A673 (cell line): ENCODE results near the gene LGMN. TPM values are rescaled to one million over a fixed set of nuclear protein-coding genes. Genes with fewer than 3 reads are reported as not detected.

Source experiments
- BruUV-seq: library from RNA; stranded (reverse); fragments of 400-500 nt; replicated peaks from 2 replicates; lab custom pipeline; 2021; lab: Mats Ljungman, UMichigan
- CTCF ChIA-PET: fragments of 300-600 bp; sonication (Branson Sonifier 250); formaldehyde crosslinking; loops from one replicate; lab custom pipeline; 2022; ENCODE audit warnings: antibody characterized with exemption; lab: Charles Lee
- POLR2A ChIA-PET: fragments of 300-600 bp; sonication (Branson Sonifier 250); formaldehyde crosslinking; loops from one replicate; lab custom pipeline; 2022; ENCODE audit warnings: antibody characterized with exemption; ENCODE audit not compliant: low non-redundant PET; lab: Charles Lee
- DNase-seq: peaks from one replicate; pipeline ENCODE4 v3.0.0-alpha.2; 2015; ENCODE audit warnings: low spot score
- H3K27ac ChIP-seq: fragments of 200-600 bp; sonication (generic); 2 replicates; pipeline ENCODE4 v1.5.1; 2016; ENCODE audit warnings: mixed run types, low read depth, mild to moderate bottlenecking, mixed read lengths, antibody characterized with exemption, low read length; ENCODE audit not compliant: poor library complexity, severe bottlenecking
- H3K27me3 ChIP-seq: fragments of 200-600 bp; sonication (generic); replicated peaks from 2 replicates; pipeline ENCODE4 v1.6.1; 2017; ENCODE audit warnings: mixed run types, low read depth, mild to moderate bottlenecking, mixed read lengths, antibody characterized with exemption, low read length; ENCODE audit not compliant: insufficient read depth, poor library complexity
- H3K36me3 ChIP-seq: fragments of 200-600 bp; sonication (generic); 2 replicates; pipeline ENCODE4 v1.6.1; 2016; ENCODE audit warnings: mixed run types, mild to moderate bottlenecking, mixed read lengths, antibody characterized with exemption, low read length; ENCODE audit not compliant: insufficient read depth, poor library complexity, severe bottlenecking
- H3K4me1 ChIP-seq: fragments of 200-600 bp; sonication (generic); 2 replicates; pipeline ENCODE4 v1.6.1; 2017; ENCODE audit warnings: mixed run types, mild to moderate bottlenecking, mixed read lengths, antibody characterized with exemption, low read length; ENCODE audit not compliant: insufficient read depth, poor library complexity, severe bottlenecking
- H3K4me3 ChIP-seq: fragments of 200-600 bp; sonication (generic); 2 replicates; pipeline ENCODE4 v1.5.1; 2016; ENCODE audit warnings: low read depth, mixed run types, mild to moderate bottlenecking, mixed read lengths, low read length; ENCODE audit not compliant: poor library complexity, severe bottlenecking
- H3K9me3 ChIP-seq: fragments of 200-600 bp; sonication (generic); 2 replicates; pipeline ENCODE4 v1.6.1; 2016; ENCODE audit warnings: mixed run types, low read depth, mild to moderate bottlenecking, mixed read lengths, antibody characterized with exemption, low read length; ENCODE audit not compliant: poor library complexity, severe bottlenecking
- EZH2 ChIP-seq: fragments of 200-600 bp; sonication (generic); IDR thresholded peaks from 2 replicates; pipeline ENCODE4 v1.6.1; 2017; ENCODE audit warnings: borderline replicate concordance, low read depth, mild to moderate bottlenecking, mixed read lengths, antibody characterized with exemption, low read length; ENCODE audit not compliant: poor library complexity, severe bottlenecking
- intact Hi-C: fragments of 100-400 bp; cut with micrococcal nuclease; formaldehyde crosslinking; loops from one replicate; pipeline ENCODE4 v1.10.0; 2022; ENCODE audit not compliant: unreplicated experiment
- total RNA-seq: library from RNA; stranded (reverse); gene quantifications from 2 replicates; pipeline ENCODE4 v1.2.3, GENCODE V29; 2021
- TF ChIP-seq, protein P1 (sequence below): fragments of 300-800, 200-600 bp; sonication (generic); conservative IDR thresholded peaks from 2 replicates; pipeline ENCODE4 v1.5.1; 2017; ENCODE audit warnings: low read depth, mild to moderate bottlenecking, antibody characterized with exemption, low read length, moderate library complexity, mixed read lengths

The LGMN gene
- total RNA-seq, 1 experiment from 2014 or later: 34.6 TPM

DNA sequence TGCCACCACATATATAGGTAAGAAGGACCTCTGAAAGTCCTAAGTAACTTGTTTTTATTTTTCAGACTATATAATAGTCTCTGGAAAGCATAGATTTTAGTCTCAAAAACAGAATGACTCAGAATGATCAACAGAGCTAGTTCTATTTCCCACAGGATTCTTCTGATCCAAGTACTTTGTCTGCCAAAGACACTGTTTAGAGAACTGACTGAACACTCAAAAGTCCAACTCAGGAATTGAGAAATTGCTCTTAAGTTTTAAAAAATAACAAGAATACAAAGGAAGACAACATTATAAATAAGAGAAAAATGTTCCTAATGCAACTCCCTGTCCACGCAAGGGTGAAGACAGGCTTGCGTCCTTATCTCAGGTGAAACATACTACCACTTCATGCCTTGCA, 29.0 kb downstream of the LGMN start:
- POLR2A ChIA-PET: no interaction called here
- Histone ChIP-seq H3K36me3 (no peaks in the 10 kb centered on the region), H3K27ac (no peak overlapping the region), H3K4me1 (no peaks in the 10 kb centered on the region), H3K9me3 (no peaks in the 10 kb centered on the region), H3K27me3 (no peaks in the 10 kb centered on the region), H3K4me3 (no peak overlapping the region)
- BruUV-seq: no TSS peak
- intact Hi-C loops: no loop called here
- CTCF ChIA-PET: no interaction called here
- no peak for DNase-seq
- TF ChIP-seq, protein P1, sequence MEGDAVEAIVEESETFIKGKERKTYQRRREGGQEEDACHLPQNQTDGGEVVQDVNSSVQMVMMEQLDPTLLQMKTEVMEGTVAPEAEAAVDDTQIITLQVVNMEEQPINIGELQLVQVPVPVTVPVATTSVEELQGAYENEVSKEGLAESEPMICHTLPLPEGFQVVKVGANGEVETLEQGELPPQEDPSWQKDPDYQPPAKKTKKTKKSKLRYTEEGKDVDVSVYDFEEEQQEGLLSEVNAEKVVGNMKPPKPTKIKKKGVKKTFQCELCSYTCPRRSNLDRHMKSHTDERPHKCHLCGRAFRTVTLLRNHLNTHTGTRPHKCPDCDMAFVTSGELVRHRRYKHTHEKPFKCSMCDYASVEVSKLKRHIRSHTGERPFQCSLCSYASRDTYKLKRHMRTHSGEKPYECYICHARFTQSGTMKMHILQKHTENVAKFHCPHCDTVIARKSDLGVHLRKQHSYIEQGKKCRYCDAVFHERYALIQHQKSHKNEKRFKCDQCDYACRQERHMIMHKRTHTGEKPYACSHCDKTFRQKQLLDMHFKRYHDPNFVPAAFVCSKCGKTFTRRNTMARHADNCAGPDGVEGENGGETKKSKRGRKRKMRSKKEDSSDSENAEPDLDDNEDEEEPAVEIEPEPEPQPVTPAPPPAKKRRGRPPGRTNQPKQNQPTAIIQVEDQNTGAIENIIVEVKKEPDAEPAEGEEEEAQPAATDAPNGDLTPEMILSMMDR: no peak
- TF ChIP-seq EZH2: no peak

DNA sequence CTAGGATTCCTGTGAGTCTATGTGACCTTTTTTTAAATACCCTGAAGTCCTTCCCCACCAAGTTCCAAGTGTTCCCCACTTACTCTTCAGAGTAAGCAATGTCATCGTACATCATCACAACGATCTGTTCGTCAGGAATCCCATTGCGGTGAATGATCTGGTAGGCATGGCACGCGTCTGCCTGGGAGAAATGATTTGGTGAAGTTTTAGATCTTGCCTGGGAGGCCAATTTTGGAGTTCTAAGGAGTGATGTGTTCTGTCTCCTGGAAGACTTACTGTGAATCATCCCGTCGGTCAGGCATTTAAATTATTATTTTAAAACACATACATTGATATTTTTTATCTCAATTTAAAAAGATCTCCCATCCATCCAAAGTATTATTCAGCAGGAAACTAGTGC, 29.8 kb downstream of the LGMN start:
- intact Hi-C loops: no loop called here
- no TSS peak for BruUV-seq
- no peaks in the 10 kb centered on the region for H3K36me3 ChIP-seq
- no peaks in the 10 kb centered on the region for H3K4me1 ChIP-seq
- ChIA-PET CTCF (no interaction called here), POLR2A (no interaction called here)
- H3K9me3 ChIP-seq: no peaks in the 10 kb centered on the region
- no peak overlapping the region for H3K4me3 ChIP-seq
- H3K27ac ChIP-seq: no peak overlapping the region
- H3K27me3 ChIP-seq: no peaks in the 10 kb centered on the region
- TF ChIP-seq EZH2: no peak
- TF ChIP-seq, protein P1: no peak
- DNase-seq: no peak

DNA sequence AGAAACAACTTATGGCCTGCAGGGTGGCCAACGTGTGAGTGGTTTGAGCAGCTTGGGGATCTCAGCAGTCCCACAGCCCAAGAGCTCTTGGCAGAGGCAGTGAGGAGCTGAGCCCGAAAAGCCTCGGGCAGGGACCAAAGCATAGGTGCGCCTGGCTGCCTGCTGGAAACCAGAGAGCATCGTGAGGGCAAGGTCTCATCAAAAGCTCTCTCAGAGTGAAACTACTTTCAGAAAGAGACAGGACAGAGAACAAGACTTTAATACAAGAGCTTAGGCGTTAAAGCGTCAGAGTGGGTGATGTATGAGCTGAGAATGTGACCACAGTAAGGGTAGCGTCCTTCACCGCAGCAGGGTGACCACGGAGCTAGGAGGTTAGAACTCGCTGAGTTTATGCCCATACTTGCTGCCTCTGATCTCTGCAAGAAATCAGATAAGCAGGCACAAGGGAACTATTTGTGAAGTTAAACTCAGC, 30.8 kb downstream of the LGMN start:
- intact Hi-C loops: no loop called here
- Histone ChIP-seq H3K4me3 (no peak overlapping the region), H3K4me1 (no peaks in the 10 kb centered on the region), H3K9me3 (no peaks in the 10 kb centered on the region), H3K27me3 (no peaks in the 10 kb centered on the region), H3K36me3 (no peaks in the 10 kb centered on the region), H3K27ac (no peak overlapping the region)
- no TSS peak for BruUV-seq
- TF ChIP-seq, protein P1: no peak
- TF ChIP-seq EZH2: no peak
- CTCF ChIA-PET: no interaction called here
- DNase-seq: no peak
- POLR2A ChIA-PET: no interaction called here
